ENCODE measurements around the gene SNAPC3. TPM values are rescaled to one million over a fixed set of nuclear protein-coding genes. Genes with fewer than 3 reads are reported as not detected.

Gene SNAPC3
- 36.1 and 51.6 TPM in 2 replicates for total RNA-seq

DNA sequence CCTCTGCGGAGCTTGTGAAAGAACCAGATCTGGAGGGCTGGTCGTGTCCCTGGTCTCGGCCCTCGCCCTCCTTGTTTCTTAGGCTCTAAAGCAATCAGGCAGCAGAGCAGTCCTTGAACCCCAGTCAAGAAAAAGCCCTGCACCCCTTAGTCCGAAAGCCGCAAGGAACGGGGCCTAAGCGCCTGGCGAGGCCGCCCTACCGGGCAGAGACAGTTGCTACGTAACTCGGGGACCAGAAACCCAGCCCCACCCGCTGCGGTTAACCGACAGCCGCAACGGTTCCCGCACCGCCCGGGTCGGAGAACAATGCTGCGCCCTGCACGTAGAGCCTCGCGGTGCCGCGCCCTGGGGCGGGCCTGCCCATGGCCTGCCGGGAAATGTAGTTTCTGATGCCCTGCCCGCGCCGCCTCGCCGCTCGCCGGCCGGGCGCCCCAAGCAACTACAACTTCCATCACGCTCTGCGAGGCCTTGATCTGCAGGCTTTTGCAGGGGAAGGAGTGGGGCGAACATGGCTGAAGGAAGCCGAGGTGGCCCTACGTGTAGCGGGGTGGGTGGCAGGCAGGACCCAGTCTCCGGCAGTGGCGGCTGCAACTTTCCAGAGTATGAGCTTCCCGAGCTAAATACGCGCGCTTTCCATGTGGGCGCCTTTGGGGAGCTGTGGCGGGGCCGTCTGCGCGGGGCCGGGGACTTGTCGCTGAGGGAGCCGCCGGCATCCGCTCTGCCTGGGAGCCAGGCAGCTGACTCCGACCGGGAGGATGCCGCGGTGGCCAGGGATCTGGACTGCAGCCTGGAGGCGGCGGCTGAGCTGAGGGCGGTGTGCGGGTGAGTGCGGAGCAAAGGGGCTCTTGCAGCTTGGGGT lies at the start of gene SNAPC3:
Gene SNAPC3 (plus strand): TSS at position 505 of the 859 bp plus-strand sequence. CDS start 4 bp downstream, at position 509.

DNA sequence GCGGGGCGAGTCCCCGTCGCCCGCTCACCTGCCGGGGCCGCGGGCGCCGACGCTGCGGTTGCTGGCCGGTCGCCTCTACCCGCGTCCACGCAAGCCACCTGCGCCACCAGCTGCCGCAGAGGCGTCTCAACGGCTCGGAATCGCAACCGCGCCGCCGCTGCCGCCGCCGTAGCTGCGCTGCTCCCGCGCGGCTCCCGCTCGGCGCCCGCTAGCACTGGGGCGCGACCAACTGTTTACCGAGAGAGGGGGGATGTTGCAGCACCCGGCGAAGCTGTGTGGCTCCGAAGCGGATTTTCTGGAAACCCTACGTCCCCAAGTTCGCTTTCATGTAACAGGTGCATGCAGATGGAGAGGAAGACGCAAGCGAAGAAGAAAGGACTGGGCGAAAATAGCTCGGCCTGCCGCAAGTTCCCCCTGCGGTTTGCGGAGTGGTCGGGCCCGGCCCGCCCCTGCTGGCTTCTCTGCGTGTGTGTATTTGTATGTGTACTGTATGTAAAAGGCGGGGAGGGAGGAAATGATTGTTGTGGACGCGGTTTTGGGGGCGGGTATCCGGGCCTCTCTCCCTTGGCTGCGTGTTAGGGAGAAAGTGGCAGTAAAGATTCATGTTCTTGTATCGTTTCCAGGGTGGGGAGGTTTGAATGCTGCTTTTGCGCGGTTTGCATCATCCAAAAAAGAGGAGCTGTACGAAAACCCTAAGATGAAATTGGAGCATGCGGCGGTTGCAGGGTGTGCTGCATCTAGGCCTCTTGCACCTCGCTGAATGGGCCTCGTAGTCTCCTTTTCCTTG lies 88.3 kb downstream of the SNAPC3 start, which contains the start of gene PSIP1:
Gene PSIP1 (minus strand): TSS at position 182 of the 787 bp plus-strand sequence. CDS start 782 bp downstream, outside the sequence.

Other genes starting within 250 kb of the SNAPC3 start
- 10.4 and 11.4 TPM in 2 replicates for gene TTC39B, start 115.7 kb upstream of the SNAPC3 start, total RNA-seq
- gene PSIP1, start 88.1 kb downstream of the SNAPC3 start, total RNA-seq, result 27.9 and 28.5 TPM in 2 replicates
- gene CCDC171, start 130.2 kb downstream of the SNAPC3 start, total RNA-seq, result 1.7 and 2.3 TPM in 2 replicates

Data from smooth muscle cell of bladder (primary cell).